Activated CD8-positive, alpha-beta memory T cell treated with anti-CD3 and anti-CD28 coated beads, Interleukin-2, amount 50 U/mL, for 1 hour (primary cell): ENCODE measurements around the gene TTC28.

Source experiments
- DNase-seq: peaks from one replicate; pipeline ENCODE4 v3.0.0-alpha.2; 2020; ENCODE audit errors: extremely low read depth

Gene TTC28

DNA sequence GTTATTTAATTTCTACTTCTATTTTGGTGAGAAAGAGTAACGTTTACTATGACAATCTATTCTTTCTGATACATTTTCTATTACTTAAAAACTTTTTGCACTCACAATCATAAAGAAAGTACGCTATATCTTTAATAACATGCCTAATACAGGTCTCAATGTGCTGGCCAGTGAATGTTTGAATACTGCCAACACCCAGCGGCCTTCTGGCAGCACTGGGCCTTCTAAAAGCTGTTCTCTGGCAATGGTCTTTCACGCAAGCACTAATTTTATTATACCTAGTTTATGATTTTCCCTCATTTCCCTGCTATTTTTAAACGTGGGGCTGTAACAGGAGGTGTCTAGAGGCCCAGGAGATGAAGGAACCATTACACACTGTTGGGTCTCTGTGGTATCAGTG lies 410.8 kb downstream of the TTC28 start:
- DNase-seq: no peak

DNA sequence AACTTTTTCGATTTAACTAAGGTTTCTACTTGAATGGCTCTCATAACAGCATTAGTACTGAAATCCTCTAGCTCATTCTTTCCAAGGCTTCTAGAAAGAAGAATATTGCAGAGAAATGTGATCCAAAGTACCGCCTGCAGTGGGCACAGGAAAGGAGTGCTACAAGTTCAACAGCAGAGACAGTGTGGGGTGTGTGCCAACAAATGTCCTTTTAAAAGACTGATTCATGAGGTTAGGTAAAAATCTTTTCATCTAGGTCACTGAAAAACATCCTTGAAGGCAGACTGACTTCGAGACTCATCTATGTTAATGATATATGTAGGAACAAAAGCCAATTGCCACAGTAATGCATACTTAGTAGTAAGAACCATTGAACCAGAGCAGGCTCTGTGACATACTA lies 411.5 kb downstream of the TTC28 start:
- no peak for DNase-seq

DNA sequence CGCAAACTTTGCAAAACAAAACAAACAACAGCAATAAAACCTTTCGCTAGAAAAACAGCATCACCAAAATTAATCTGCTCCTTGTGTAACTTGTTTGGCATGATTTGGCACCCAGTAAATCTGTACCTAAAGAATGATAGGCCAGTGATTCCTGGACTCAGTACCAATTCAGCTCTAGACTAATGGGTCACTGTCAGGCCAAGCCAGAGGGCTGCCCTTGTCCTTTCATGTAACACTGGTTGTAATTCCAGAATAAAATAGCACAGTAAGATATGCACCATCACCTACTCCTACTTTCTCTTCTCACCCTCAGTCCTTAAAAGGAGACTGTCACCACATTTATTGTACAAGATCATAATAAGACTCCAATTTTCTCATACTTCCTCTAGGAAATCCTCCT lies 419.0 kb downstream of the TTC28 start:
- DNase-seq: no peak

DNA sequence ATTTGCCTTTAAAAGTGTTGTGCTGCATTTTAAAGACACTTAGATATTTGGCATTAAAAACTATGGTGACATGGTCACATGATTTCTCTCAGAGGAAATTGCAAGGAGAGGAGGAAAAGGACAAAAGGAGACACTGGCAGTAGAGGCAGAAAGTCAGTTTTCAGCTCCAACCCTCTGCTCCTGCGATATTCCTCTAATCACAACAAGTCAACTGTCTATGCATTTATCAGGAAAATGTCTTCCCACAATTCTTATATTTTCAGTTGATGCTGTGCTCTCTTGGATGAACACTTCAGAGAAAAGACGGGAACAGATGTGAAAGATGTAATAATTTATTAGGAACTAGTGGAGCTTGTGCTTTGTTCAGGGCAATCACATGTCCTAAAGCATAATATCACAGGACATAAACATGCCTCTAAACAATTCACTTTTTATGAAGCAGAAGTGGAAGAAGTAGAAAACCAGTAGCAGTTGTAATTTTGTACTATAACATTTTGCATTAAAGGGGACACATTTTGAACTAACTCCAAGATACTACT lies 419.8 kb downstream of the TTC28 start:
- no peak for DNase-seq

DNA sequence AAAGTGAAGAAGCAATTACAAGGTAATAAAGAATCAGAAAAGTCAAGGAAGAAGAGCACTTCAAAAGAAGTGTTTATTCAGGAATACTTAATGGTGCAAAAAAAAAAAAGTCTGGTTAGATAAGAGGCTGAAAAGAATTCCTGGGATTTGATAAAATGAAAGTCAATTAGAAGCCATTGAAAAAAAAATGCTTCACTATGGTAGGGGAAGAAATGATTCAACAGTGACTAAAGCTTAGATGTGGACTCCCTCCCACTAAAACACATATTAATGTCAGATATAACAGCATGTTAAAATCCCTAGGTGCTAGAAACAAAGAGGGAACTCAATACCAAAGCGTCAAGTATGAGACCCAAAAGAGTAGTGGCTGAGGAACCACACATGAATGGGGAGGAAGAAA lies 425.2 kb downstream of the TTC28 start:
- DNase-seq: no peak

DNA sequence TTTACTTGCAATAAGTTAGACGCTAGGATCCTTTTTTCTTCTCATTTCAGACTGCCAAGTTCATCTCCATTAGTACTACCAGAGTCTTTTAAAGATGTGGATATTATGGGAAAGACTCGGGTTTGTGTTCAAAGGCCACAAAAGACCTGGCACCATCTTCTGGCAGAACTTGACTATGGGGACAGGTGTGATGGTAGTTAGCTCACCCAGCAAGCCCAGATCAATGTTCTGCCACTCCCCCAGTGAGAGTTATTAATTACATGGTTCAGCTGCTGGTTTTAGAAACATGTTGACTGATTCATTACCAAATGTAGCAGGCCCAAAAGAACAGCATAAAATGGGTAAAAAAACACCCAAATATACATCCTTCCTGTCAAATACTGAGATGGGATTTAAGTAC lies 427.1 kb downstream of the TTC28 start:
- DNase-seq: no peak

DNA sequence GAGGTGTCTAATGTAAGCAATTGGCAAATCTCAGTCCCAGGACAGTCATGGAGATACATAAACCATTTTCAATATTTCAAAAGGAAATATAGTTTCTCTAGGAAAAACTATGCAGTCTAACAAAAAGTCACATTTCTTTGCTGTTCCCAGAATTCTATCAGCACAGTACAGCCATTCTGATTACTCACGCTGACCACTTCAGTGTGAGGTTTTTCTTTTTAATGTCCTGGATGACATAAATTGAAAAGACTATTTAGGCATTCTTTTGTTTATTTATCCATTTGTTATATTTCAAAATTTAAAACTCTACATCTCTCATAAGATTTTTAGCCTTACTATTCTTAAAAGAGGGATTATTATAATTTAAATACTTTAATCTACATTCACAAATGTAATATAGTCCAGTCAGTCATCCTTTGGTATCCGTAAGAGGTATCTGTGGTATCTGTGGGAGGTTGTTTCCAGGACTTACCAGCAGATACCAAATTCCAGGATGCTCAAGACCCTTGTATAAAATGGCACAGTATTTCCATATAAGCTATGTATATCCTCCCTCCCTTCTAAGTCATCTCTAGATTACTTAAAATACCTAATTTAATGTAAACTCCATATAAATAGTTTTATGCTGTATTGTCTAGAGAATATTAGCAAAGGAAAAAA lies 429.5 kb downstream of the TTC28 start:
- no peak for DNase-seq

DNA sequence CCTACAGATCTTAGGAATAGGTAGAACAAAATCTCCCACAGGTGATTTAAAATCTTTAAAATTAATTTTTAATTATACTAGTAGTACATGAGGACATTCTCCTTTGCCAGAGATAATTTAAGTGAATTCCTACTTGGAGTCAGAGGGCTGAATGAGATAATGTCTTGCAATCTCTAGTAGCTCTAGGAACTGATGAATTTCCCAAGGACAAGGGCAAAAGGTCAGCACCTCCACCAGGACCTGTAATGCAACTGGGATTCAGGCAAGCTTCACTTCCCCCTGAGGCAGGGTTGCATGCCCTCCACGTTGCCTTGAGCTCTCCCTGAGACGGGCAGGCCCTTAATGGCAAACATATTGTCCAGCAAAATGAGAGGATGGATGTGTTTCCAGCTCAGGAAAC lies 430.2 kb downstream of the TTC28 start:
- no peak for DNase-seq

DNA sequence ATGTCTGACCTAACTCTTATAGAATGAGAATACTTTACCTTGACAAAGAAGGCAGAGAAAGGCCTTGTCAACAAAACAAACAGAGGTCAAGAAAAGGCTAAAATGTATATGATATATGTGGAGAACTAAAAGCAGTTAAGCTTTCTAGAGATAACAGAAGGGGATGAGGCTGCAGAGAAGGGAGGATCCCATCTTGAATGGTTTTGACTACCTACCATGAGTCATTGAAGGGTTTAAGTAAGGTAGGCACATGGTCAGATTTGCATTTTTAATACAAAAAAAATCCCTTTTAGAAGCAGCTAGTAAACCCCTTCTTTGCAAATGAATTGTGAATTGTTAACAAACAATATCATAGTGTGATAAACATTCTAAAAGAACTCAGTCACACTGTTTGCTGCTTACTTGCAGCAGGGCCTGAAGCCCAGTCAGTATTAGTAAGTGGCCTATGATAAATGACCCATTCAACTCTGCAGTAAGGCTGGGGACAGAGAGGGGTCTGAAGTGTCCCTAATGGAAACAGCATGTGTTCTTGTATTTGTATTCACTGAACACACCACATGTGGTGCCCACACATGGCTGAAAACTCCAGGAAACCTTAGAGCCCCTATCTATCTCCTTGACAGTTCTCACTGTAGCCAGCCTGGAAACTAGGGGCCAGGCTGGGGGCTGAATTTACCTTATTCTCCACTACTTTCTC lies 431.8 kb downstream of the TTC28 start:
- DNase-seq: no peak

DNA sequence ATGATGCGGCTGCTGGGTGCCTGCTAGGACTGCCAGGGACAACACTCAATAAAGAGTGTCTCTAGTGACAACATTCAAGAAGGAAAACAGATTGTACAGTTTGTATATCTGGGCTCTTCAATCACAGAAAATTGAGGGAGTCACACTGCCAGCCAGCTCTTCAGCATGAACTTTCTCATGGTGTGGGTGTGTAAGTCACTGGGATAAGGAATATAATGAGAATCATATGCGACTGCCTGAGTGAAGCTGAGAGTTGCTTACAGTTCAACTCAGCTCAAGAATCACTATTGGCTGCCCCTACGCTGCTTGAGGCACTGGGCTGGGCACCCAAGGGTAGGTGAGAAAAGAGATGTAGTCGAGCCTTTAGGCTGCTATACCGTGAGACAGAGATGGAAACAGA lies 432.5 kb downstream of the TTC28 start:
- DNase-seq: no peak

DNA sequence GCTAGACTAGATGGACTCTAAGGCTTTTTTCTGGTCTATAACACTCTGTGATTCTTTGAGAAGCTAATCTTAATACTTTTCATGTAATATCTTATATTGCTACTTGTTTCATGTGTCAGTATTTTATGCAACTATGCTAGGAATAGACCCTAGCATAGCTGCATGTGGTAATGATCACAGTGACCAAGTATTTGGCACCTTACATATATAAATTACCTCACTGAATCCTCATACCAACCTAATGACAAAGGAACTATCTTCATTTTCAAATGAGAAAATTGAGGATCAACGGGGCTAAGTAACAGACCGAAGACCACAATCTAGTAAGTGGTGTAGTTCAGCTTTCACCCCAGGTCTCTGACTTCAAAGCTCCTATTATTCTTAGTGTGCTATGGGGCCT lies 433.2 kb downstream of the TTC28 start:
- DNase-seq: no peak

DNA sequence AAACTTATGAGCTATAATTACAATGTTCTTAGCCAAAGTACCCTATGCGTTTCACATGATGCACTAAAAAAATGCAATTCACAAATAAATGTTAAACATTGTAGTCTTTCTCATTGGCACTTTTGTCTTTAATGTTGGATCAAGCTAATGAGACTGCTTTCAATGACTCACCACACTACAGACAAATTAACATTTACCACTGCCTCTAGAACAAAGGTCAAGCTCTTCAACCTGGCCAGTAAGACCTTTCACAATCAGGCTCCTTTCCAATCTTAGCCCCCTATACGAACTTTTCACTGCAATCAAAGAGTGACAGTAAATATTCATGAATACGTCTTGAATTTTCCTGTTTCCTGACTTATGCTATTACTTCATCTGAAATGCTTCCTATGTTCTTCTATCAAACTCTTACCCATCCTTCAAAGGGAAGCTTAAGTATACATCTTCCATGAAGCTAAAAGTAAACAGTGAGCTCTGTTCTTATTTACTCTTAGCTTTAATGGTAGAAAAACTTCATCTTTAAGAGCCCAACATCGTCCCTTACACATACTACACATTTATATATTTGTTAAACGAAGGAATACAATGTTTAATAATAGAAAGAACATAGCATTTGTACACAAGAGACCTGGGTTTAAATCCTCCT lies 433.9 kb downstream of the TTC28 start:
- DNase-seq: no peak

DNA sequence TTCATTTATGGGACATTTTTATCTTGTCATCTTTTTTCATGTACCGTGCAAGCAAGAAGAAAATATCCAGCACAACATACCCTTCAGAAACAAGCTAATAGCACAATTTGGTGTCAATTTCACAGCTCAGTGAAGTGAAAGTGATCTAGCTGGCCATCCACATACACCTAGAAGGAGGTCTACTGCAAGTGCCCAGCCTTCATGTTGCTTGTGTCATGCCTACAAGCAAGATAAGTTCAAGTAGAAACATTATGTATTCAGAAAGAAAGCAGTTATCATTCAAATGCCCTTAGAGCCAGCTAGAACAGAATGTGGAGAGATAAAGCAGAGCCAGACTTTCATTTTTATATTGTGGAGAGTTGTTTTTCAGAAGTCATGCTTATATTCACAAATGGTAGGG lies 434.9 kb downstream of the TTC28 start:
- DNase-seq: no peak

DNA sequence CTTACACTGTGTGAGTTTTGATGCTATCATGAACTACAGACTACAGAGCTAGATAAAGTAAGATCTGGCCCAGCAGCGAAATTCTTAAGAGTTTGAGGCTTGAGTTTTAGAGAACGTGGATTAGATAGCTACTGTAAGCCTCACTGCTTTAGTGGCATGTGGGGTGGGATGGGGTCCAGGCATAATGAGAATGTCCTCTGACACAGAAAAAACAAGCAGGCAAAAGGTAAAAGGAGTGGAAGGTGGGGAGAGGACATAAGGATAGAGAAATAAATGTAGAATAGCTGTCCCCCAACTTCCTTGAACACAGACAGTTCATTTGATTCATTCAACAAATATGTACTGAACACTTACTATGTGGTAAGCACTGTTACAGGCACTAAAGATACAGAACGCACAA lies 436.1 kb downstream of the TTC28 start:
- DNase-seq: no peak

DNA sequence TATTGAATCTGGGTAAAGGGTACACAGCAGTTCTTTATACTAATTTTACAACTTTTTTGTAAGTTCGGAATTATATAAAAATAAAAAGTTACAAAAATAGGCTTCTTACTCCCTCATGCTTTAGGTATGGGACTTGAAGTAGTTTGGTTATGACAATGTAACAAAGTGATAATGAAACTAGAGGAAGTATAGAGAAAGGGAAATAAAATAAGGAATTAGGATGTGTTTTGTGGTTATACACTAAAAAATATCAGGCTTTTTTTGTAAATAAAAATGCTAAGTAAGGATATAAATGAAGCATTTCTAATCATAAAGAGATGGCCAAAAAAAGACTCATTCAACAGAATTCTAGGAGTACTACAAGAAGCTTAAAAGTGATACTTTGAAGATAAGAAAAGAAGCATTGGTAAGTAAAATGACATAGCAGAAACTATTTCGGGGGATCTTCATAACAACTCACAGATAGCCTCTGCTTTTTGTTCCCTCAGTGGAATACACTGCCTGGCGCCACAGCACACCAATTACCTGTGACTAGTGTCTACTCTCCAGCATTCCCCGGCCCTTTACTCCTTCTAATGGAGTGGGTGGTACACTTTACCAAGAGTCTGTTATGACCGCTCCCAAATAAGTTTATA lies 437.9 kb downstream of the TTC28 start:
- DNase-seq: no peak

DNA sequence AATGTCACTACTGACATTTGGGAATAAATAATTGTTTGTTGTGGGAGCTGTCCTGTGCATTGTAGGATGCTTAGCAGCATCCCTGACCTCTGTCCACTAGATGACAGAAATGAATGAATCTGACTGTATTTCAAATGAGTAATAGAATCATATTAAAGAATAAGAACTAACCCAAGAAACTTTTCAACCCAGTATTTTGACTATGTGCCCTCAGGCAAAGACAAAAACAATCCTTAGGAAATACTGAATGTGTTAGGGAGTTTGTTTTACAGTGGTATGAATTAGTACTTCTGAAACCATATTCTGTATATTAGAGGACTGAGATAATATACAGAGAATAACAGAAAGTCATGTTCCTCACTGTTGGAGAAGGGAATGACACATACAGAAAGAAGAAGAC lies 439.7 kb downstream of the TTC28 start:
- no peak for DNase-seq

DNA sequence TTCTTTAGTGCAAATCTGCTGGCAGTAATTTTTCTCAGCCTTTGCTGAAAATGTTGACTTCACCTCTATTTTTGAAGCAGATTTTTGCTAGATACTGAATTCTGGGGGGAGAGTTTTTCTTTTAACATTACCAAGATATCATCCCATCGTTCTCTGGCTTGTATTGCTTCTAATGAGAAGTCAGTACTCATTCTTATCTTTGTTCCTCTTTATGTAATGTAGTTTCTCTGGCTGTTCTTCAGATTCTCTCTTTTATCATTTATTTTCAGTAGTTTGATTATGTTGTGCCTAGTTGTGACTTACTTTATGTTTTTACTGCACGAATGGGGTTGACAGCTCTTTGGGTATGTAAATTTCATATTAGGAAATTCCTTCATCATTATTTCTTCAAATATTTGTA lies 441.9 kb downstream of the TTC28 start:
- DNase-seq: no peak

DNA sequence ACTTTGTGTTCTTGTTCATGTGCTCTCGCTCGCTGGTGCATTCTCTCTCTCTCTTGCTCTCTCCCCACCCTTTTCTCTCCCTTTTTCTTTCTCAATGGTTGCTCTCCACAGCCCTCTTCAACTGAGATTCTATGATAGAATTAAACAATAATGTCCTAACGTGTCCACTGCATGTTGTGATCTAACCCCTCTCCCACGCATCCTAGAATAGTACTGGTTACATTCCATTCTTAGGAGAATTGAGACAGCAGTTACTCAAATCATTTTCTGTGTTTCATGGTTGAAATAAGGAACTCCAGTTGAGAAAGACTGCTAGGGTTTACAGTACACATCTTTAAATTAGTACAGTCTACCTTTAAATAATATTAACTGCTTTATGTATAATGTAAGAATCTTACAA lies 442.5 kb downstream of the TTC28 start:
- no peak for DNase-seq

DNA sequence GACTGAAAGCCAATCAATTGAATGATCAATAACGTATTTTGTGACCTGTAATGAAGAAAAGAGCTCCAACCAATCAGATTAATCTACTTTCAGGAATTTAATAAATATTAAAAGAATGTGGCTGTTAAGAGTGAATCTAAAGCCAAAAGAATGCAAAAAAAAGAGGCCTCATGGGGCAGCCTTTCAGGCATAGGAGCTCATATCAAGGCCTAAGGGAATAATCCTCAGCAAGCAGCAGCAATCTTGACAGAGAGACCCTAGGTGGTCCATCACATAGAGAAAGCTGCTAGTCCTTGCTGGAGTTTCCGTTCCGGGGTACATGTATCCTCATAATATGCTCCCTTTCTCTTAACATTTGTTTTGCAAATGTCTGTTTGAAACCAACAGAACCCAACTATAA lies 447.4 kb downstream of the TTC28 start:
- DNase-seq: no peak

DNA sequence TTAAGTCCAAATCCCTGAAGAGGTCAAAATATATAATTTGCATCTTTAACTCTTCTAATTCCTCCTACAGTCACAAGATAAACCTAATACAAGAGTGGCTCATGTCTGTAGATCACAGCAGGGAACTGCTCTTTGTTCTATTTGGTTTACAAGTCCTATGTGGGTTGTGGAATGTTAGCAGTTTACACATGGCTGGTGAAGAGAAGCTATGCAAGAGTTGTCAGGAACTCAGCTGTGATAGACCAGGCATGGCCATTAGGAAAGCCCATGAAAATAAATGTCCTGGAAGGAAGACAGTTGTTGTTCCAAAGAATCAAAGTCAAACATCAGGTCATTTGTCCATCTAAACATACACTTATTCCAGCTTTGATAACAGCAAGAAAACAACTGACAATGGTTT lies 448.2 kb downstream of the TTC28 start:
- no peak for DNase-seq

DNA sequence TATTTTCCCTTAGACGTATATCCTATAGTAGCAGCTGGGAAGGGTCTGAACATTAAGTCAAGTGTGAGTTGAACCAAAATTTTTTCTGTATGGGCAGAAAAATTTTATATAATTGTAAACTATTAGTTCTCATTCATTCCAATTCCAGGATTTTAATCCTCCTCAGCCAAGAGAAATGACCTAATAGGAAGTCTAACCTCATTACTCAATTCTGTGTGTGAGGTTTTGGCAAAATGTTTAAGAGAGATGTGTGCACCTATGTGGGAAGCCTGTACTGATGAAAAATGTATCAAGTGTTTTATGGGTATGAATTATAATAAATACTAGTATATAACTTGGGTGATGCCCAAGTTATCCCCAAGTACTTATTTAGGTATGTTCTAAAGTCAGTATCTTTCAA lies 449.0 kb downstream of the TTC28 start:
- no peak for DNase-seq

DNA sequence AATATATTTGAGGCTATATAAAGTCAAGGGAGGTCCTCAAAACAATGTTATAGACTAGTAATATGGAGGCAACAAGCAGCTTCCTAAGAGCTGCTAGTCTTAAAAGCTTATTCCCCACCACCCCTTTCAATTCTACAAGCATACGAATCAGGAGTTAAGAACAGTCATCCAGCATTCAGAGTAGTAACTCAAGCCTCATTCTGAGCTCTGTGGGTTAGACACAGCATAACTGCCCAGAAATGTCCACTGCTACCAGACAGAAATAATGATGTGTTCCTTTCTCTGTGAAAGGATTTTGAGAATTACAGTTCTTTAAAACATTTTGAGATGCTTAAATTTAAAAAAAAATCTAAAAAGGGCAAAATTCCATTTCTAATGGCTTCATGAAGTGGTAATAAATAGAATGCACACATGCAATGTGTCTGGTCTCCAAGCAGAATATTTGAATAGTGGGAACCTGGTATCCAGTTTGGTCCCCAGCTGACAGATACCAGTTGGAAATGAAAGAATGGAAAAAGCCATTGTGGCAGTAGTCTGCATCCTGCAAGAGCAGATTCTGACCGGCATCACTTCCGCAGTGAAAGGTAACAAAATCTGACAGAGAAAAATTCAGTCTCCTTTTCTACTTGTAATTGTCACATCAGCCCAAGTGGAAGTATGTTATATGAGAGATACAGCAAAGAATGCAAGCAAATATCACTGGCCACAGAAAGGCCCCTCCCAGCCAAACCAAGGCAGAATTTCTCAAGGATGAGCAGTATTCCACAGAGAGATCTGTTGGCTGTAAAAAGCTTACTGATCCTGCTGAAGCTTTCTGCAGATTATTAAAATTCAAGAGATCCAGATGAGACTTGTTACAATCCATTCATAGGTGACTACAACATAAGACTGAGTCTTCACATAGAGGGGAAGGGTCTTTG lies 449.8 kb downstream of the TTC28 start:
- DNase-seq: no peak
